HuH-7.5 (cell line): ENCODE results near the gene NBEA.
"Not testable (repeated sequence)": the region's sequence is repeated elsewhere in the genome, so short reads cannot be mapped to it uniquely, and the experiment has no call there.

Experiments used
- DNase-seq: peaks from one replicate; pipeline ENCODE4 v3.0.0; 2011; ENCODE audit warnings: low spot score

The NBEA gene

GRCh38 chr13:34941835-34942731 lies at the start of gene NBEA:
Gene NBEA (plus strand): TSS chr13:34942270. CDS start chr13:34942821, 551 bp downstream.
- DNase-seq = peak; percentile 63

- DNase-seq = no peak
These were observed 47.3 kb upstream of the NBEA start for GRCh38 chr13:34894756-34895155.

GRCh38 chr13:34897220-34897619 lies 44.9 kb upstream of the NBEA start:
- no peak for DNase-seq

GRCh38 chr13:34899888-34900287 lies 42.2 kb upstream of the NBEA start:
- no peak for DNase-seq

GRCh38 chr13:34900288-34900739 lies 41.8 kb upstream of the NBEA start:
- no peak for DNase-seq

- no peak for DNase-seq
These were observed 40.5 kb upstream of the NBEA start for GRCh38 chr13:34901572-34901971.

GRCh38 chr13:34911159-34911558 lies 30.9 kb upstream of the NBEA start:
- DNase-seq = no peak

GRCh38 chr13:34913040-34913439 lies 29.0 kb upstream of the NBEA start:
- DNase-seq = no peak

- no peak for DNase-seq
These were observed 27.7 kb upstream of the NBEA start for GRCh38 chr13:34914416-34914815.

- no peak for DNase-seq
These were observed 15.6 kb upstream of the NBEA start for GRCh38 chr13:34926508-34926907.

GRCh38 chr13:34928676-34929075 lies 13.4 kb upstream of the NBEA start:
- not testable (repeated sequence) for DNase-seq

- no peak for DNase-seq
These were observed 10.5 kb upstream of the NBEA start for GRCh38 chr13:34931572-34931971.

GRCh38 chr13:34933349-34933748 lies 8.7 kb upstream of the NBEA start:
- DNase-seq = no peak

- no peak for DNase-seq
These were observed 8.3 kb upstream of the NBEA start for GRCh38 chr13:34933786-34934185.

GRCh38 chr13:34935841-34936240 lies 6.2 kb upstream of the NBEA start:
- no peak for DNase-seq

- DNase-seq = no peak
These were observed 2.3 kb upstream of the NBEA start for GRCh38 chr13:34939771-34940170.

- no peak for DNase-seq
These were observed 635 bp upstream of the NBEA start for GRCh38 chr13:34941436-34941834.

GRCh38 chr13:34942732-34943435 lies 814 bp downstream of the NBEA start:
- peak; percentile 25 for DNase-seq

- no peak for DNase-seq
These were observed 1.6 kb downstream of the NBEA start for GRCh38 chr13:34943436-34944273.

GRCh38 chr13:34944274-34944634 lies 2.2 kb downstream of the NBEA start:
- no peak for DNase-seq

- no peak for DNase-seq
These were observed 2.7 kb downstream of the NBEA start for GRCh38 chr13:34944751-34945150.

- DNase-seq = no peak
These were observed 9.5 kb downstream of the NBEA start for GRCh38 chr13:34951528-34951927.
